Esophagus squamous epithelium (tissue), 4 donors: ENCODE measurements around the gene C12orf57.

Source experiments
- CTCF ChIP-seq, 6 experiments: fragments of 450-650 bp in 4 of 6; fragments of 200-600 bp in 2 of 6; sonication (generic) in 2 of 6; IDR thresholded peaks; one replicate each; pipeline ENCODE4 v1.5.1; 2016 to 2019; ENCODE audit warnings: antibody characterized with exemption in 6 of 6, mild to moderate bottlenecking in 4 of 6, moderate library complexity in 4 of 6
- POLR2A ChIP-seq, 4 donors: fragments of 450-650 bp; IDR thresholded peaks; one replicate each; pipeline ENCODE4 v1.6.1; 2017; ENCODE audit warnings: antibody characterized with exemption in 4 of 4, mild to moderate bottlenecking in 4 of 4, moderate library complexity in 3 of 4

- no peak for TF ChIP-seq CTCF (IDR thresholded peaks at IDR 0.05)
- no peak for TF ChIP-seq POLR2A (IDR thresholded peaks at IDR 0.05)
These were observed 7.0 kb upstream of the C12orf57 start for GRCh38 chr12:6936636-6937480.
